Iris pigment epithelial cell (primary cell): ENCODE data around the gene SLC16A8.
"Not testable (repeated sequence)": the region's sequence is repeated elsewhere in the genome, so short reads cannot be mapped to it uniquely, and the experiment has no call there.

ENCODE experiments used
- DNase-seq: peaks from one replicate; pipeline ENCODE4 v3.0.0-alpha.2; 2011; ENCODE audit warnings: low read depth

SLC16A8 gene

DNA sequence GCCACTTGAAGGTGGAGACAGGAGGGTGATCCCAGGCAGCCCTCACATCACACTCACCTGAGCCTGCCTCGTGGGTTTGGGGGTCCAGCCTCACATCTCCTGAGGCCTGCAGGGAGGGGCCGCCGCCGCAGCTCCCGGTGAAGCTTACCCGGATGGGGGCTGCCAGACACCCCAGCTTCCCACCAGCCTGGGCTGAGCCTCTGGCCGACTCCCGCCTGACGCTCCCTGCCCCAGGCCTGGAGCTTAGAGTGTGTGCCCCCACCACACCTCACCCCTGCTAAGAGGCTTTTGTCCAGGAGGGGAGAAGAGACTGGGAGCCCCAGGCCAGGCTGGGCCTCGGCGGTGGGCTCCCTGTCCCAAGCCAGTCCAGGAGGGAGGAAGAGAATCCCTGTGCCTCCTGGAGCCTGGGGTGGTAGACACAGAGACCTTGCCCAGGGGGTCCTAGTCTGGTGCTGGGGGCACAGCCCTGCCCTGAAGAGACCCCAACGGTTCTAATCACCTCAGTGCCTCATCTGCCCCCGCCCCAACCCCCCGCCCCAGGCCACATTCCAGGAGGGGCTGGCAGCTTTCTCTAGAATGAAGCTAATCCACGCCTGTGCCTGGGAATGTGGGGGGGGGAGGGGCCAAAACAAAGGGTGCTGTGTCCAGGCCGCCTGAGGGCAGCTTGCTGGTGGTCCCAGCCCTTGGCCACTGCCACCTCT, at the start of gene SLC16A8:
Gene SLC16A8 (minus strand): TSS at position 254 of the 701 bp plus-strand sequence. CDS start 1,311 bp downstream, outside the sequence.
- no peak for DNase-seq

GRCh38 chr22:38133331-38133730, 49.3 kb upstream of the SLC16A8 start:
- no peak for DNase-seq

GRCh38 chr22:38132794-38133193, 48.8 kb upstream of the SLC16A8 start:
- no peak for DNase-seq

DNA sequence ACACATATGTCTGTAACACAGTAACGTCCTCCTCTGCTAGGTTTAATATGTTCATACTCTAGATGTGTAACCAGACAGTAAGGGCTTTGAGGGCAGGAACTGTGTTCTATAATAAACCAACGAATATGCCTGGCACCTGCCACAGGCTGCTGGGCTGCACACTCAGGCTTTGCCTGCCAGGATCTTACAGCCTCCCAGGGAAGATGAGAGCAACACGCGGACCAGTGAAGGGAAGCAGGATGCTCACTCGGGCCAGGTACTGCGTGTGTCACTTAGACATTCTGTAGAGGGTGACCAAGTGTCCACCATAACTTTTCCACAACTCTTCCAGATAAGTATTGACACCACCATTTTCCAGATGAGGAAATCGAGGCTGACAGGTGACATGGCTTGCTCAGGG, 48.2 kb upstream of the SLC16A8 start:
- no peak for DNase-seq

- no peak for DNase-seq
These were observed 47.4 kb upstream of the SLC16A8 start for GRCh38 chr22:38131399-38131798.

- DNase-seq: no peak
These were observed 45.9 kb upstream of the SLC16A8 start for GRCh38 chr22:38129856-38130255.

DNA sequence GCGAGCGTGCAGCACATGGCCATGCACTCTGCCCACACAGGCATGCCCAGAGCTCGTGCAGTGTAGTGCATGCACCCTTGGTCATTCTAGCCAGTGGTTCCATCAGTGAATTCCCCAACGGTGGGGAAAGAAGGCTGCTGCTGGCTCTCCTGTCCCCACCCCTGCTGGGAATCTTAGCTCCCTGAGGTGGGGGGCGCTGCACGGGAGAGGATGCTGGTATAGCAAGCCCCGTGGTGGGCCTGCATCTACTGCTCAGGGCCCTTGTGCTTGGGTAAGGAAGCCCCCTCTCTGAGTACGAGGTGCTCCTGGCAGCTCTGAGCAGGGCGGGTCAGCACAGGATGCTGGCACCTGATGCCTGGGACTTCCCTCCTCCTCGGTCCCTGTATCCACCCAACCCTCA, 45.0 kb upstream of the SLC16A8 start:
- no peak for DNase-seq

DNA sequence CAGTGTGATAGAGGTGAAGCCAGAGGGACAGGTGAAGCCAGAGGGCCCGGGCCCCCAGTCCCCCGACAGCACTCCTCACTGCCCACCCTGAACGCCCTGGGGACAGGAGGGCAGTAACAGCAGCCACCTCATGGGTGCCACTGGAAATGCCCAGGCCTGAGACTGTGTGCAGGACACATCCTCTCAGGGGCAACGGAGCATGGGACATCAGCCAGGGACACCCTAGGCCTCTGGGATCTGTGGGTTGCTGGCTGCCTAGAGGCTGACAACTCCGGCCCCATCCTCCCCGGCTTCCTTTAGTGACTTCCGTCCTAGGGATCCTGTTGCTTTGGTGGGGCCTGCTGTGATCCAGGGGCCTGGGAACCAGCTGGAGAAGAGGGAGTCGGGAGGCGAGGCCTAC, 43.9 kb upstream of the SLC16A8 start:
- no peak for DNase-seq

DNA sequence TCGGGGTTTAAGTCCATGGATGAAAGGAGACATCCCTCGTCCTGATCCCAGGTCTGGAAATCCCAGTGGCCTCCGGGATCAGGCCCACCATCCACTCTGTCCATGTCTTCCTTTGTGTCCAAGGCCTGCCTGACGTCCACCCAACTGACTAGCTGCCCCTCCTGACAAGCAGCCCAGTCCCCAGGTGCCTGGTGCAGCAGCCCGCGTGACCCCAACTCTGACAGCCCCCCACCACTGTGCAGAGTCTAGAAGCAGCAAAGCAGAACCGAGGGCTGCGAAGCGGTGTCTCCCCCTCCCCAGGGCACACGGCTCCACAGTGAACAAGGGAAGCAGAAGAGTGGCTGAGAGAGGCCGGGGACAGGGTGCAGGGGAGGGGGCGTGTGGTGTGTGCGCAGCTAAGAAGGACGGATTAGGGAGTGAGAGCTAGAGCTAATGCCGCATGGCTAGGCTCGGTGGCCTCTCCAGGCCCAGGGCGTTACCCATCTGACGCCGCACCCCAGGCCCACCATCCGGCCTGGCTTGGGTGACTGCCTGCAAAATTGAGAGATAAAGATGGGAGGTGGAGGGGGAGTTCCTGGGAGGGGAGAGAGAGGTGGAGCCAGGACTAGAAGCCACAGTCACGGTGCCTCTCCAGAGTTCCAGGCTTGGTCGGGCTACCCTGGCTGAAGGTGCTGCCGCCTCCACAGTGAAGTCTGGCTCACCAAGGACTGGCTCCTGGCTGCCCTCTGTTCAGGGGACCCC, 43.1 kb upstream of the SLC16A8 start:
- DNase-seq: no peak

GRCh38 chr22:38125751-38126201, 41.8 kb upstream of the SLC16A8 start:
- DNase-seq: no peak

DNA sequence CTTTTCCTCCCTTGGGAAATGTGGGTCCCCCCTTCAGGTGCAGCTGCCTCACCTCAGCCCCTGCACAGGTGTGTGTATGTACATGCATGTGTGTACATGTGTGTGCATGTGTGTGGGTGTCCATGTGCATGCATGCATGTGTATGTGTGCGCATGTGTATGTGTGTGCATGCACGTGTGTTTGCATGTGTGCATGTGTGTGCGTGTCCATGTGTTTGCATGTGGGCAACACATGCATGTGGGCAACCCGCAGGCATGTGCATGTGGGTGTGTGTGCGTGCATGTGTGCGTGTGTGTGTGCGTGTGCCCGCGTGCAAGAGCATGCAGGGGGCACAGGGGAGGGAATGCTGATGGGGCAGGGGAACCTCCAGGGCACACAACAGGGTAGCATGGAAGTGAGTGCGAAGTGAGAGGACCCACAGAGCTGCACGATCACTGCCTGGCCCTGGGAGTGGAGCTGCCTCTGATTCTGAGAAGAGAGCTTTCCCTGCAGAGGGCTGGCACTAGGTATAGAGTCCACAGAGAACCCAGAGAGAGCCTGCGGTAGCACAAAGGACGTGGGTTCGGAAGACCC, 41.1 kb upstream of the SLC16A8 start:
- DNase-seq: no peak

DNA sequence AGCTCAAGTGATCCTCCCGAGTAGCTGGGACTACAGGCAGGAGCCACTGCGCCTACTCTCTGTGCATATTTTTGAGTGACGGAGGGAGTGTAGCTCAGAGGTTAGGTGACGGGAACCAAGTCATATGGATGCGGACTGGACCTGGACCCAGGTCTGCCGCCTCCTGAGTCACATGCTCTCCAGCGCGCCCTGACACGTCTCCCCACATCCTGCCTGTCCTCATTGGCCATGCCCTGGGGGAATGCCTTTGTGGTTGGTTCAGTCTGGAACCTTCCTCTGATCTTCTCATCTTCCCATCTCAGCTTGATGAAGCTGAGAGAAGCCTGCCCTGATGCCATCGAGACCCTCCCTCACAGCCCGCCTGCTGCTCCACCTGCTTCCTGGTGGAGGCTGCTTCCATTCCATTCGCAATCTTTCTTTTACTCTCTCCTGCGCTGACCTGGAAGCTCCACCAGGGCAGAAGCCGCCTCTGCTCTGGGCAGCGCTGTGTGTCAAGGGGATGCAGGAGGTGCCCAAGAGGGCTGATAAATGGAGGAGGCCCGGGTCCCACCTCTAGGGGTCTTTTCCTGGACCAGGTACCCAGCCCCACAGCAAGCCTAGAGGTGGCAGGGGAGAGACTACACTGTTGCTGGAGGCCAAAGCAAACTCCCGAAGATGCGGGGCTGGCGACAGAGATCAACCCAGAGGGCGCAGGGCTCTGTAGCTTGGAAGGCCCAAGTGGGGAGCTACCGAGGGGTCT, 40.4 kb upstream of the SLC16A8 start:
- no peak for DNase-seq

DNA sequence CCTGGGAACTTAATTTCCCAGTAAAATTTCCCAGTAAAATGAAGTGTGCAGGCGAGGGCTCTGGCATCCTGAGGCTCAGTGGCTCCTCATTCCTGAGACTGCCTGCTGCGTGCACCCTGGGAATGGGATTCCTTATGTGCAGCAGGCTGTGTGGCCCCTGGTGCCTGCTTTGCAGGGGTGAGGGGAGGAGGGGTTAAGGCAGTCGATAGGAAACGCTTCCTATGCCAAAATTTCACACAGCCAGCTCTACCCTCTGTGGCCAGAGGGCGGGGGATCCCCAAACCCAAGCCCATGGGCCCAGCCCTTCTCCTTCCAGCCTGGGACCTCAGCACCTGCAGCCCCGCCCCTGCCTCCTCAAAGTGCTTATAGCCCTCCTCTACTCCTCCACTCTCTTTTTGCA, 38.6 kb upstream of the SLC16A8 start:
- DNase-seq: no peak

GRCh38 chr22:38120359-38121110, 36.6 kb upstream of the SLC16A8 start:
- DNase-seq: no peak

DNA sequence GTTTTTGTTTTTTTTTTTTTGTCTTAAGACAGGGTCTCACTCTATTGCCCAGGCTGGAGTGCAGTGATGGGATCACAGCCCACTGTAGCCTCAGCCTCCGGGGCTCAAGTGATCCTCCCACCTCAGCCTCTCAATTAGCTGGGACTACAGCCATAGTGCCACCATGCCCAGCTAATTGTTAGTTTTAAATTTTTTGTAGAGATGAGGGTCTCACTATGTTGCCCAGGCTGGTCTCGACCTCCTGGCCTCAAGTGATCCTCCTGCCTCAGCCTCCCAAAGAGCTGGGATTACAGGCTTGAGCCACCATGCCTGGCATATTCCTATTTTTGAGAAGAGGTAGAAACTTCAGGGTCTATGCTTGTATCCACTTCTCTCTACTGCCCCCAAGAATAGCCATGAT, 34.8 kb upstream of the SLC16A8 start:
- DNase-seq: not testable (repeated sequence)

DNA sequence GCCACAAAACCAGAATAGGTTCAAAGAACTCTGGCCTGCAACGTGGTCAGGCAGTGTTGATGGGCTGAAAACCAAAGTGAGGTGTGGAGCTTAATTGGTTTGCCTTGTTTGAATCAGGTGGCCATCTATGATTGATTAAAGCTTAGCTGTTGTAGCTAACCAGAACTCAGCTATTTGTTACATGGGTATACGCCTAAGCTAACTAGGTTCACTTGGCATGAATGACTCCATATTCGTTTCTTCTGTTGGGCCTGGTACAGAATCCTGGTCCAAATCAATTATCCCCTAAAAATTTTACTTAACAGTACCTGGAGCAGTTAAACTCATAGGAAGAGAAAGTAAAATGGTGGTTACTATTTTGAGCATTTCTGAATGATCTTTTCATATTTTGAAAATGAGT, 34.2 kb upstream of the SLC16A8 start:
- DNase-seq: no peak

DNA sequence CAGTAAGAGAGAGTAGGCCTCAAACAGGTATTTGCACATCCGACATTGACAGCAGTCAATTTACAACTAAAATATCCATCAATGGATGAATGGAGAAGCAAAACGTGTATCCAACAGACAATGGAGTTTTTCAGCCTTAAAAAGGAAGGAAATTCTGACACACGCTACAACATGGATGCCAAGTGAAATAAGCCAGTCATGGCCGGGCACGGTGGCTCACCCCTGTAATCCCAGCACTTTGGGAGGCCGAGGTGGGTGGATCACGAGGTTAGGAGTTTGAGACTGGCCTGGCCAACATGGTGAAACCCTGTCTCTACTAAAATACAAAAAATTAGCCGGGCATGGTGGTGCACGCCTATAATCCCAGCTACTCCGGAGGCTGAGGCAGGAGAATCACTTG, 33.6 kb upstream of the SLC16A8 start:
- DNase-seq: not testable (repeated sequence)

GRCh38 chr22:38115423-38116205, 31.6 kb upstream of the SLC16A8 start:
- DNase-seq: no peak

- peak; percentile 81 for DNase-seq
These were observed 30.8 kb upstream of the SLC16A8 start for GRCh38 chr22:38114484-38115398.

DNA sequence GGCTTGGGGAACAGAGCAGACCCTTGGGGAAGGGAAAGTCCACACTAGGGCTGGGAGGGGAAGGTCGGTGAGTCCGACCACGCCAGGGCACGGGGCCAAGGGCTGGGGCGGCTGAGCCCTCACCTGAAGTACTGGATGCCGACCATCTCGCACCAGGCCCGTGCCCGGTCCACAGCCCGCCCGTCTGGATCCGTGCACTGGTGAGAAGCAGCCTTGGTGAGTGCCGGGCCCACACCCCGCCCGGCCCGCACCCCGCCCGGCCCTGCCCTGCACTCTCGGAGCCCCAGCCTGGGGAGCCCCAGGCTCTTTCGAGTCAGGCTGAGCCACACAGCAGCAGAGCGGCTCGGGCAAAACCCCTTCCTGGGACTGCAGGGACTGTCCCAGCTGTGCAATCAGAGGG, 28.4 kb upstream of the SLC16A8 start:
- DNase-seq: no peak
